GDM1 (cell line): ENCODE measurements around the gene EHD1.

Source experiments
- DNase-seq: peaks from one replicate; lab custom pipeline; 2025; lab: John Stamatoyannopoulos, UW

Gene EHD1

DNA sequence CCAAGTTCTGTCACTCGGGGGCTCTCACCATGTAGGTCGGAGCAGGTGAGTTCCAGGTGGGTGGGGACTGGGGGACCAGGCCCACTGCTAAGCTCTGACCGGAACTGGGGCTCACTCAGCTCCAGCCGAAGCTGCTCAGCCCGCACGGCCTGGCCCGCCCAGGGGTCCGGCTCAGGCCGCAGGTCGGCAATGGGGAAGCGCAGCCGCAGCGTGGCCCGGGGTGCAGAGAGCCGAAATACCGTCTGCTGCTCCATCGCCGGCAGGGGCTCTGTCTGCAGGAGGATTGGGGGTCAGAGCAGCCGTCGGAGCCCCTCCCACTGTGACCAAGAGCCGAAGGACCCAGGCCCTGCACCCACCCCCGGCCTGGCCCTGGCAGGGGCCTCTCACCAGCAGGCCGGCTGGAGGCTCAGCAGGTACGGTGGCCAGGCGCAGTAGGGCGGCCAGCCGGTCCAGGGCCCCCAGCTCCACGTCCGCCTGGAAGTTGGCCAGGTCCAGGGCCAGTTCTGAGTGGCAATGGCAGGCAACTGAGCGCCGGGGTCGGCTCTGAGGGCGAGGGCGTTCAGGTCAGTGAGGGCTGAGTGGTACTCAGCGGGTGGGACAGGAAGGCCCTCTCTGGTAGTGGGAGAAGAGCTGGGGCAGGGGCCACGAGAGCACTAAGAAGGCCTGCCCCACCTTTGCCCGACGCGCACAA lies 31.4 kb upstream of the EHD1 start:
- no peak for DNase-seq

- DNase-seq, result no peak
These were observed 30.3 kb upstream of the EHD1 start for GRCh38 chr11:64908766-64909165.

GRCh38 chr11:64906314-64906635 lies 27.9 kb upstream of the EHD1 start:
- DNase-seq, result no peak

DNA sequence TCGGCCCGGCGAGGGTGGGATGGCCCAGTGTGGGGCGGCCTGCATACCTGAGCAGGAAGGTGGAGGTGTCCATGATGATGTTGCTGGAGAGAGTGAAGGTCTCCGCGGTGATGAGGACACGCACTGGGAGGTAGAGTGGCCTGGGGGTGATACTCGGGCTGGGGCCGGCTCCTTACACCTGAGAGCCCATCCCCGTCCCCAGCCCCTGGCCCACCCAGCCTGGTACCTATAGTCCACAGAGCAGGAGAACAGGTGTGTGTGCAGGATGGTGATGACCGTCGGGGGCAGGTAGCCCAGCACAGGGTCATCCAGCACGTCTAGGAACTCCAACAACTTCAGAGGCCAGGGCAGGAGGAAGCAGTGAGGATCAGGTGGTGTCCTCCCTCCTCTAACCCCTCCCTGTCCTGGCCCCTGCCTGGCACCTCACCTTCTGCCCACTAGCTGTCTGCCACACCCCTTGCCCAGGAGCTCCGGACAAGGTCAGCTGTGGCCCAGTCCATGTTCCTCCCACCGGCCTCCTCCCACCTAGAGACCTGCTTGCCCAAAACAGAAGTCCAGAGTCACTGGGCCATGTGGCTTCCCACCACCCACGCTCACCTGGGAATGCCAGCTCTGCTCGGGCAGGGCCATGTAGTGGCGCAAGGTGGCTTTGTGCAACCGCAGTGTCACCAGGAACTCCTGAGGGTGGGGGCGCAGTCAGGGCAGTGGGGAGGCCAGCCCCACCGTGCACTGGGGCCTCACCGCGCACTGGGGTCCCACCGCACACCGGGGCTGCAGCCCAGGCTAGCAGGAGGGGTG lies 27.3 kb upstream of the EHD1 start:
- no peak for DNase-seq

DNA sequence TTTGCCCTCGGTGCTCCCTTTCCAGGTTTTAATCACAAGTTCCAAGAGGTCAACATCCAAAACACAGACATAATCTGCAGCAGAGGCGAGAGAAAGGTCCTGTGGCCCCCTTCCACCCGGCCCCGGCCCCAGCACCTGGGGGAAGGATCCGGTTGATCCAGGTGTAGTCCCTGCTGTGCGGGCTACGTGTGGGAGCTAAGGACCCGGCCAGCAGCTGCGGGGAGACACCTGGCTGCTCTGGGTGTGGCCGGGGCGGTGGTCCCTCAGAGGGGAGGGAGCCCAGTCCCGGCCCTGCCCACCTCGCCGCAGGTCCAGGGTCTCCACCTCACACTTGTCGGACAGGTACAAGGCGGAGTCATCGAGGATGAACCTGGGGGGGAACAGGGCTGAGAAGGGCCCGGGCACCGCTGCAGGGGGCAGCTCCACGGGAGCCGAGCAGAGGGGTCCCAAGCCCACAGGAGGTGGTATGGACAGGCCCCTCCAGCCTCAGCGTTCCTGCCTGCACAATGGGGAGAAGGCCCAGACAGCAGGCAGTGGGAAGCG lies 24.9 kb upstream of the EHD1 start:
- no peak for DNase-seq

GRCh38 chr11:64902102-64902900 lies 23.9 kb upstream of the EHD1 start:
- no peak for DNase-seq

- DNase-seq, result no peak
These were observed 22.4 kb upstream of the EHD1 start for GRCh38 chr11:64900774-64901173.

GRCh38 chr11:64900263-64900678 lies 21.9 kb upstream of the EHD1 start:
- no peak for DNase-seq

GRCh38 chr11:64898541-64898940 lies 20.1 kb upstream of the EHD1 start:
- DNase-seq, result no peak

GRCh38 chr11:64898076-64898445 lies 19.6 kb upstream of the EHD1 start:
- no peak for DNase-seq

DNA sequence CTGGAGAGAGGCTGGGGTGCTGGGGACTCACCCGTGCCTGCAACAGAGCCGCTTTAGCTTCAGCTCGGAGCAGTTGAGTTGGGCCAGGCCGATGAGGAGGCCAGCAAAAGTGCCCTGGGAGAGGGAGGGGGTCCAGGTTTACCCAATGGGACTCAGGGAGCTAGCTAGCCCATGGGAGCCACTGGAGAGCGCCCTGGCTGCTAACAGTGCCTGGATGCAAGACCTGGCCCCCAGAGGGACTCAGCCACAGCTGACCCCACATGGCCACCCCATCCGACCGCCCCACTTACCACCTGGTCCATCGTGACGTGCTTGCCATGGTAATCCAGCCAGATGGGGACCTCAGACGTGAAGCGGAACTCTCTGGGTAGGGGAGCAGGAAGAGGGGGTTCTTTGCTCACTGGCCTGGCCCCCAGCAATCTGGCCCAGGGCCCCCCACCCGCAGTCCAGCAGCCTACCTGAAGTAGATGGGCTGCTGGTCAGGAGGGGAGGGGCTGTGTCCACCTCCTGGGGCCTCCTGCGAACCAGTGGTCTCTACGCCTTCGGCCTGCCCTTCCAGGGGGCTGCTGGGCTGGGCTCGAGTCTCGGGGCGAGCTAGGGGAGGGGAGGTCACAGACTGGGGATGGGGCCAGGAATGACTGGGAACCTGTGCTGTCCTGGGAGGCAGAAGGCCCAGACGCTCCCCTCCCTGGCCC lies 19.1 kb upstream of the EHD1 start:
- DNase-seq, result no peak

- DNase-seq, result no peak
These were observed 18.1 kb upstream of the EHD1 start for GRCh38 chr11:64896448-64897022.

GRCh38 chr11:64894812-64895452 lies 16.5 kb upstream of the EHD1 start:
- DNase-seq, result no peak

GRCh38 chr11:64894070-64894811 lies 15.8 kb upstream of the EHD1 start:
- DNase-seq, result peak; percentile 62

GRCh38 chr11:64893194-64894069 lies 15.0 kb upstream of the EHD1 start:
- no peak for DNase-seq

GRCh38 chr11:64892838-64893193 lies 14.4 kb upstream of the EHD1 start:
- no peak for DNase-seq

- DNase-seq, result no peak
These were observed 14.0 kb upstream of the EHD1 start for GRCh38 chr11:64892411-64892831.

GRCh38 chr11:64891880-64892279 lies 13.5 kb upstream of the EHD1 start:
- no peak for DNase-seq

GRCh38 chr11:64891215-64891848 lies 12.9 kb upstream of the EHD1 start:
- no peak for DNase-seq
